H1 (cell line): Measurements from ENCODE around the gene STX11. TPM values are rescaled to one million over a fixed set of nuclear protein-coding genes. Genes with fewer than 3 reads are reported as not detected.

Experiments
- CTCF ChIA-PET: fragments of 300-600 bp; sonication (Branson Sonifier 250); formaldehyde crosslinking; loops from one replicate; lab custom pipeline; 2021; ENCODE audit not compliant: partially characterized antibody; lab: Charles Lee
- POLR2A ChIA-PET: fragments of 300-600 bp; sonication (Branson Sonifier 250); formaldehyde crosslinking; loops from one replicate; lab custom pipeline; 2021; ENCODE audit warnings: inconsistent platforms; ENCODE audit not compliant: partially characterized antibody; lab: Charles Lee
- DNase-seq, 2 experiments: peaks; one replicate each; pipeline versions ENCODE4 v3.0.0 to v3.0.0-alpha.2; 2010 to 2022; ENCODE audit warnings: low spot score in 2 of 2, low read depth in 1 of 2, mixed read lengths in 1 of 2
- FAIRE-seq: peaks from 2 replicates; lab custom pipeline; 2011; peaks lifted over from hg19 to GRCh38; lab: Jason Lieb, UNC
- H2AFZ ChIP-seq: 2 replicates; pipeline ENCODE4 v1.8.1; 2012; ENCODE audit warnings: low read length, inconsistent platforms
- H2AK5ac ChIP-seq: 2 replicates; pipeline ENCODE4 v1.6.1; 2013; ENCODE audit warnings: low read depth, low read length
- H2BK120ac ChIP-seq: replicated peaks from 2 replicates; pipeline ENCODE3; 2013; ENCODE audit warnings: low read depth, low read length, inconsistent platforms
- H2BK12ac ChIP-seq: 2 replicates; pipeline ENCODE4 v1.6.1; 2013; ENCODE audit warnings: low read depth, low read length
- H2BK15ac ChIP-seq: 2 replicates; pipeline ENCODE4 v1.6.1; 2013; ENCODE audit warnings: low read length
- H2BK20ac ChIP-seq: 2 replicates; pipeline ENCODE4 v1.6.1; 2013; ENCODE audit warnings: low read length
- H2BK5ac ChIP-seq: 2 replicates; pipeline ENCODE4 v1.6.1; 2013; ENCODE audit warnings: low read depth, low read length
- H3K14ac ChIP-seq: 2 replicates; pipeline ENCODE4 v1.6.1; 2013; ENCODE audit warnings: inconsistent platforms; ENCODE audit not compliant: insufficient read length
- H3K18ac ChIP-seq: 2 replicates; pipeline ENCODE4 v1.6.1; 2013; ENCODE audit warnings: low read length; ENCODE audit errors: extremely low read depth
- H3K23ac ChIP-seq: 2 replicates; pipeline ENCODE4 v1.6.1; 2013; ENCODE audit warnings: inconsistent platforms; ENCODE audit not compliant: insufficient read length
- H3K23me2 ChIP-seq: 2 replicates; pipeline ENCODE4 v1.6.1; 2013; ENCODE audit warnings: low read depth, low read length
- H3K27ac ChIP-seq: 2 replicates; pipeline ENCODE4 v1.6.1; 2011; ENCODE audit warnings: low read depth, low read length, inconsistent platforms
- H3K27me3 ChIP-seq, 4 experiments: replicated peaks in 1 of 4; 1 replicate in 1 of 4; 2 replicates in 3 of 4; pipeline versions ENCODE4 v1.6.1 to v1.8.1; 2011 to 2013; ENCODE audit warnings: low read length in 3 of 4, mild to moderate bottlenecking in 3 of 4, inconsistent platforms in 2 of 4, mixed read lengths in 2 of 4, moderate library complexity in 1 of 4; ENCODE audit not compliant: control insufficient read depth in 3 of 4, insufficient read depth in 3 of 4; ENCODE audit errors: extremely low read depth in 1 of 4
- H3K36me3 ChIP-seq, 4 experiments: 2 replicates each; pipeline versions ENCODE4 v1.6.1 to v1.8.1; 2011 to 2013; ENCODE audit warnings: mild to moderate bottlenecking in 4 of 4, low read length in 3 of 4, moderate library complexity in 2 of 4, control low read depth in 1 of 4, inconsistent platforms in 1 of 4; ENCODE audit not compliant: insufficient read depth in 4 of 4, control insufficient read depth in 2 of 4
- H3K4ac ChIP-seq: replicated peaks from 2 replicates; pipeline ENCODE3; 2013; ENCODE audit warnings: low read length, low read depth, mixed read lengths, inconsistent platforms; ENCODE audit not compliant: insufficient read length
- H3K4me1 ChIP-seq, 4 experiments: replicated peaks in 1 of 4; 1 replicate in 1 of 4; 2 replicates in 3 of 4; pipeline versions ENCODE4 v1.6.1 to v1.8.1; 2011 to 2013; ENCODE audit warnings: low read length in 3 of 4, inconsistent platforms in 2 of 4, mixed read lengths in 1 of 4; ENCODE audit not compliant: insufficient read depth in 4 of 4, control insufficient read depth in 3 of 4
- H3K4me2 ChIP-seq, 2 experiments: 2 replicates each; pipeline versions ENCODE4 v1.6.1 to v1.8.1; 2011 to 2013; ENCODE audit warnings: low read depth in 2 of 2, low read length in 2 of 2, control low read depth in 1 of 2, inconsistent platforms in 1 of 2, mild to moderate bottlenecking in 1 of 2; ENCODE audit not compliant: insufficient read depth in 1 of 2
- H3K4me3 ChIP-seq, 4 experiments: fragments of 200-600, 300-600 bp in 1 of 4; sonication (generic), shearing (Covaris generic), sonication (Bioruptor Twin) in 1 of 4; 2 replicates each; pipeline versions ENCODE4 v1.5.1 to v1.8.1; 2011 to 2016; ENCODE audit warnings: low read length in 4 of 4, low read depth in 3 of 4, control low read depth in 2 of 4, inconsistent platforms in 2 of 4, mild to moderate bottlenecking in 2 of 4, mixed read lengths in 1 of 4, moderate library complexity in 1 of 4; ENCODE audit not compliant: insufficient read depth in 2 of 4; ENCODE audit errors: extremely low read depth in 1 of 4
- H3K56ac ChIP-seq: replicated peaks from 2 replicates; pipeline ENCODE3; 2013; ENCODE audit warnings: low read depth, mild to moderate bottlenecking, mixed read lengths, low read length, inconsistent platforms; ENCODE audit not compliant: insufficient read length
- H3K79me1 ChIP-seq: 2 replicates; pipeline ENCODE4 v1.6.1; 2013; ENCODE audit warnings: low read depth, low read length, control low read depth
- H3K79me2 ChIP-seq, 2 experiments: 2 replicates each; pipeline versions ENCODE4 v1.6.1 to v1.8.1; 2012 to 2013; ENCODE audit warnings: low read length in 2 of 2, mild to moderate bottlenecking in 2 of 2, inconsistent platforms in 1 of 2; ENCODE audit not compliant: insufficient read depth in 2 of 2, control insufficient read depth in 1 of 2
- H3K9ac ChIP-seq, 4 experiments: replicated peaks in 1 of 4; 1 replicate in 1 of 4; 2 replicates in 3 of 4; pipeline versions ENCODE4 v1.6.1 to v1.8.1; 2011 to 2013; ENCODE audit warnings: low read depth in 3 of 4, low read length in 3 of 4, control low read depth in 2 of 4, mild to moderate bottlenecking in 2 of 4, moderate library complexity in 2 of 4, inconsistent platforms in 1 of 4; ENCODE audit errors: extremely low read depth in 1 of 4
- H3K9me3 ChIP-seq, 2 experiments: 2 replicates each; pipeline versions ENCODE4 v1.6.1 to v1.8.1; 2012 to 2013; ENCODE audit warnings: mild to moderate bottlenecking in 2 of 2, moderate library complexity in 2 of 2, control low read depth in 1 of 2, inconsistent platforms in 1 of 2, low read depth in 1 of 2, low read length in 1 of 2, mixed read lengths in 1 of 2; ENCODE audit not compliant: insufficient read depth in 2 of 2
- H4K20me1 ChIP-seq, 2 experiments: replicated peaks in 1 of 2; 2 replicates each; pipeline versions ENCODE3 to v1.8.1; 2011 to 2013; ENCODE audit warnings: inconsistent platforms in 2 of 2, low read length in 2 of 2, mild to moderate bottlenecking in 1 of 2; ENCODE audit not compliant: insufficient read depth in 2 of 2, control insufficient read depth in 1 of 2
- H4K5ac ChIP-seq: 2 replicates; pipeline ENCODE4 v1.6.1; 2013; ENCODE audit warnings: low read length, low read depth, mixed read lengths, inconsistent platforms; ENCODE audit not compliant: insufficient read length
- H4K8ac ChIP-seq: 2 replicates; pipeline ENCODE4 v1.8.0; 2013; ENCODE audit warnings: mild to moderate bottlenecking, moderate library complexity, low read length, inconsistent platforms; ENCODE audit not compliant: insufficient read depth; ENCODE audit errors: extremely low read depth
- H4K91ac ChIP-seq: replicated peaks from 2 replicates; pipeline ENCODE3; 2013; ENCODE audit warnings: low read length, mixed read lengths, inconsistent platforms; ENCODE audit not compliant: insufficient read length
- BACH1 ChIP-seq: IDR thresholded peaks from 2 replicates; pipeline ENCODE4 v1.6.1; 2012; ENCODE audit warnings: low read length, improper control_type of control experiment
- CREB1 ChIP-seq: IDR thresholded peaks from 2 replicates; pipeline ENCODE4 v1.6.1; 2012; ENCODE audit warnings: inconsistent platforms
- JUND ChIP-seq: IDR thresholded peaks from 2 replicates; pipeline ENCODE4 v1.6.1; 2011; ENCODE audit warnings: mild to moderate bottlenecking, improper control_type of control experiment, low read length
- KDM1A ChIP-seq: fragments of 200-600, 300-600 bp; sonication (generic); IDR thresholded peaks from 2 replicates; pipeline ENCODE4 v1.7.1; 2016; ENCODE audit warnings: mild to moderate bottlenecking, low read length, borderline replicate concordance
- PHF8 ChIP-seq: fragments of 200-600 bp; sonication (generic); conservative IDR thresholded peaks from 2 replicates; pipeline ENCODE4 v1.7.1; 2012; ENCODE audit warnings: low read depth, mild to moderate bottlenecking, inconsistent platforms, low read length, moderate library complexity
- POLR2A ChIP-seq, 2 experiments: IDR thresholded peaks; 1 replicate in 1 of 2; 2 replicates in 1 of 2; pipeline ENCODE4 v1.6.1; 2011; ENCODE audit warnings: low read depth in 2 of 2, low read length in 2 of 2, mild to moderate bottlenecking in 2 of 2; ENCODE audit errors: control extremely low read depth in 1 of 2
- USF2 ChIP-seq: IDR thresholded peaks from 2 replicates; pipeline ENCODE4 v1.6.1; 2011; ENCODE audit warnings: low read length, improper control_type of control experiment
- YY1 ChIP-seq: IDR thresholded peaks from 2 replicates; pipeline ENCODE4 v1.6.1; 2011; ENCODE audit warnings: low read depth, mild to moderate bottlenecking, low read length
- WGBS, 2 experiments: shearing (Covaris generic) in 1 of 2; methylation state at CpG; one replicate each; pipeline versions ENCODE4 v1.1.6 to v1.1.7; 2013 to 2015; ENCODE audit warnings: low lambda C conversion rate in 2 of 2, mixed read lengths in 2 of 2, inconsistent platforms in 1 of 2, low coverage in 1 of 2, missing lambda C conversion rate in 1 of 2; ENCODE audit not compliant: insufficient replicate concordance in 2 of 2, insufficient coverage in 1 of 2, insufficient read length in 1 of 2; ENCODE audit errors: extremely low coverage in 1 of 2, missing lambda C conversion rate in 1 of 2; 5-methylcytosine and 5-hydroxymethylcytosine counted together
- polyA plus RNA-seq, 7 experiments: library from polyadenylated mRNA; depleted of rRNA in 3 of 7; stranded (reverse) in 5 of 7; unstranded in 2 of 7; fragments of >200 nt in 5 of 7; fragments of 200-250 nt in 2 of 7; gene quantifications; 1 replicate in 5 of 7; 2 replicates in 1 of 7; 4 replicates in 1 of 7; pipeline versions ENCODE4 v1.2.1 to v1.2.3, GENCODE V29; 2011 to 2013; ENCODE audit warnings: missing spikeins in 2 of 7, mixed read lengths in 2 of 7
- total RNA-seq: library from RNA; stranded (reverse); fragmentation: NEBNext Ultra II Directional; extraction: Animal tissue kit (Norgen Biotek cat#: 25700); gene quantifications from 2 replicates; pipeline ENCODE4 v1.2.1, GENCODE V29; 2021

Gene STX11
- total and polyA plus RNA-seq, 2 of the 8 experiments (the other 6 are each of a cell fraction or from before 2014, with no cell fraction given) = 0.15 to 0.34 TPM

GRCh38 chr6:144115219-144115618 lies 35.1 kb upstream of the STX11 start:
- Histone ChIP-seq H3K23me2 (no peaks in the 10 kb centered on the region), H3K9ac (no peak overlapping the region), H2BK12ac (no peak overlapping the region), H2BK5ac (no peak overlapping the region), H3K4ac (no peak overlapping the region), H2BK15ac (no peak overlapping the region), H3K9me3 (no peaks in the 10 kb centered on the region), H2BK20ac (no peak overlapping the region), H3K27ac (no peak overlapping the region), H4K20me1 (no peaks in the 10 kb centered on the region), H3K18ac (no peak overlapping the region), H4K8ac (no peak overlapping the region), H3K14ac (no peak overlapping the region), H3K56ac (no peak overlapping the region), H3K4me3 (no peak overlapping the region), H3K4me1 (no peaks in the 10 kb centered on the region), H3K79me1 (no peaks in the 10 kb centered on the region), H2AFZ (no peak overlapping the region), H3K36me3 (no peaks in the 10 kb centered on the region), H3K23ac (no peak overlapping the region), H3K79me2 (no peaks in the 10 kb centered on the region), H3K4me2 (no peak overlapping the region), H2AK5ac (no peak overlapping the region), H3K27me3 (no peaks in the 10 kb centered on the region), H4K5ac (no peak overlapping the region), H2BK120ac (no peak overlapping the region), H4K91ac (no peak overlapping the region)
- CTCF ChIA-PET = interaction anchor here (0.9 to 1.7 kb wide), 6 partner anchors 9 to 434 kb away, joined by 3 to 6 read pairs (median 4); no protein-coding TSS in a partner anchor
- TF ChIP-seq BACH1 (no peak), PHF8 (no peak), POLR2A (IDR thresholded peaks at IDR 0.05; ENCODE audit: control extremely low read depth in 1 of 2, low read depth in 2 of 2, low read length in 2 of 2) (no peak), JUND (no peak), USF2 (no peak), YY1 (no peak), KDM1A (no peak), CREB1 (no peak)
- POLR2A ChIA-PET = no interaction called here
- DNase-seq = no peak
- no peak for FAIRE-seq
- 80% methylated on average over 3 of the region's 3 CpGs; no CpG with 5 or more reads in 1 of the 2 experiments for WGBS, 2 experiments
